Gastrocnemius medialis (tissue), 4 donors: ENCODE measurements around the gene GARIN3.

Experiments
- POLR2A ChIP-seq, 2 donors: fragments of 450-650 bp; IDR thresholded peaks; one replicate each; pipeline ENCODE4 v1.6.1; 2017; ENCODE audit warnings: antibody characterized with exemption in 2 of 2, mild to moderate bottlenecking in 2 of 2, moderate library complexity in 2 of 2
- TF ChIP-seq, protein P1 (sequence below), 5 experiments: fragments of 450-650 bp in 3 of 5; fragments of 200-600 bp in 2 of 5; sonication (generic) in 2 of 5; IDR thresholded peaks in 4 of 5; conservative IDR thresholded peaks in 1 of 5; 1 replicate in 4 of 5; 2 replicates in 1 of 5; pipeline ENCODE4 v1.5.1; 2016 to 2019; ENCODE audit warnings: antibody characterized with exemption in 5 of 5, mild to moderate bottlenecking in 3 of 5, moderate library complexity in 3 of 5

DNA sequence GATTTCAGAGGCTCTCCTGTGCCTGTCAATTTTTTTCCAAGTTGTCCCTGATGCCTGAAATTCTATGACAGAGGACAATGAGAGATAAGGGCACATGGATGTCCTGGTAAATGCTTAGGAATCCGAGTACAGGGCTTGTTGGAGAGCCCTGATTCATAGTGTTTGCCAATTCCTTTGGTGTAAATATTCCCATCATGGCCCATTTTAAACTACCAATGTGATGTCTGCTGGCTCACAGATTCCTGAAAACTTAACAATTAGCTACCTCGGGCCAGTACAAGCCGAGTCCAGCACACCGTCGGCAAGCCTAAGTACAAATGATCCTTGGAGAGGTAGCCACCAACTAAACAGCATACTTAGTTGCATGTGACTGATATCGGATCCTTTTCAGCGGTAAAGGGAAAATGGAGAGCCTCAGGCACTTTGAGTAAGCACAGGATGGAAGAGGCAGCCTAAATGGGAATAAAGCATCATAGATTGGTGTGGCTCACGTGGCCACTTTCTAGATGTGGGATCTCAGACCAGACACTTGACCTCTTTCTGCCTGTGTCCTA lies 18.1 kb upstream of the GARIN3 start:
- TF ChIP-seq, protein P1, sequence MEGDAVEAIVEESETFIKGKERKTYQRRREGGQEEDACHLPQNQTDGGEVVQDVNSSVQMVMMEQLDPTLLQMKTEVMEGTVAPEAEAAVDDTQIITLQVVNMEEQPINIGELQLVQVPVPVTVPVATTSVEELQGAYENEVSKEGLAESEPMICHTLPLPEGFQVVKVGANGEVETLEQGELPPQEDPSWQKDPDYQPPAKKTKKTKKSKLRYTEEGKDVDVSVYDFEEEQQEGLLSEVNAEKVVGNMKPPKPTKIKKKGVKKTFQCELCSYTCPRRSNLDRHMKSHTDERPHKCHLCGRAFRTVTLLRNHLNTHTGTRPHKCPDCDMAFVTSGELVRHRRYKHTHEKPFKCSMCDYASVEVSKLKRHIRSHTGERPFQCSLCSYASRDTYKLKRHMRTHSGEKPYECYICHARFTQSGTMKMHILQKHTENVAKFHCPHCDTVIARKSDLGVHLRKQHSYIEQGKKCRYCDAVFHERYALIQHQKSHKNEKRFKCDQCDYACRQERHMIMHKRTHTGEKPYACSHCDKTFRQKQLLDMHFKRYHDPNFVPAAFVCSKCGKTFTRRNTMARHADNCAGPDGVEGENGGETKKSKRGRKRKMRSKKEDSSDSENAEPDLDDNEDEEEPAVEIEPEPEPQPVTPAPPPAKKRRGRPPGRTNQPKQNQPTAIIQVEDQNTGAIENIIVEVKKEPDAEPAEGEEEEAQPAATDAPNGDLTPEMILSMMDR (IDR thresholded peaks at IDR 0.05 in 4 of 5, conservative IDR thresholded peaks at IDR 0.05 in 1 of 5), result no peak
- no peak for TF ChIP-seq POLR2A (IDR thresholded peaks at IDR 0.05)
